Lower lobe of right lung (tissue), 2 donors: ENCODE data around the gene VRK2. TPM values are rescaled to one million over a fixed set of nuclear protein-coding genes. Genes with fewer than 3 reads are reported as not detected.

Experiments used
- ATAC-seq, 2 donors: fragments of 200-7000 bp; cut with Tn5 transposase; one replicate each; pipeline ENCODE4 v1.9.1; 2020 to 2022; ENCODE audit warnings: mild to moderate bottlenecking in 2 of 2, moderate library complexity in 2 of 2
- DNase-seq: peaks from one replicate; pipeline ENCODE4 v3.0.0-alpha.2; 2020
- H3K27ac ChIP-seq: fragments of 200-600 bp; one replicate; pipeline ENCODE4 v1.8.0; 2022
- H3K27me3 ChIP-seq: fragments of 200-600 bp; one replicate; pipeline ENCODE4 v1.8.0; 2022; ENCODE audit warnings: low read depth
- H3K36me3 ChIP-seq: fragments of 200-600 bp; one replicate; pipeline ENCODE4 v1.8.0; 2022; ENCODE audit warnings: mild to moderate bottlenecking
- H3K4me1 ChIP-seq: fragments of 200-600 bp; one replicate; pipeline ENCODE4 v1.8.0; 2022
- H3K4me3 ChIP-seq: fragments of 200-600 bp; one replicate; pipeline ENCODE4 v1.8.0; 2022; ENCODE audit warnings: mild to moderate bottlenecking
- H3K9me3 ChIP-seq: fragments of 200-600 bp; one replicate; pipeline ENCODE4 v1.8.0; 2022
- CTCF ChIP-seq: fragments of 200-600 bp; IDR thresholded peaks from one replicate; pipeline ENCODE4 v1.8.0; 2022; ENCODE audit warnings: antibody characterized with exemption, mild to moderate bottlenecking
- intact Hi-C: fragments of 100-400 bp; cut with DNase I; formaldehyde crosslinking; loops from one replicate; pipeline ENCODE4 v1.11.0; 2022
- total RNA-seq: library from RNA; stranded (reverse); fragmentation: NEBNext Ultra II Directional; extraction: Animal tissue kit (Norgen Biotek cat#: 25700); gene quantifications from one replicate; pipeline ENCODE4 v1.2.1, GENCODE V29; 2021
- donor health status: DM: no; HTN: yes; CAD: no; lungs with severe emphysema.

VRK2 gene
- total RNA-seq, 1 donor from 2014 or later, result 25.7 TPM

- DNase-seq (no peak), ATAC-seq (no peak)
- intact Hi-C loops, result no loop called here
- Histone ChIP-seq H3K36me3 (no peaks in the 10 kb centered on the region), H3K27ac (no peak overlapping the region), H3K27me3 (no peaks in the 10 kb centered on the region), H3K4me1 (no peaks in the 10 kb centered on the region), H3K4me3 (no peak overlapping the region), H3K9me3 (no peaks in the 10 kb centered on the region)
- no peak for TF ChIP-seq CTCF
Measured at GRCh38 chr2:58033530-58033929, 13.1 kb upstream of the VRK2 start.

DNA sequence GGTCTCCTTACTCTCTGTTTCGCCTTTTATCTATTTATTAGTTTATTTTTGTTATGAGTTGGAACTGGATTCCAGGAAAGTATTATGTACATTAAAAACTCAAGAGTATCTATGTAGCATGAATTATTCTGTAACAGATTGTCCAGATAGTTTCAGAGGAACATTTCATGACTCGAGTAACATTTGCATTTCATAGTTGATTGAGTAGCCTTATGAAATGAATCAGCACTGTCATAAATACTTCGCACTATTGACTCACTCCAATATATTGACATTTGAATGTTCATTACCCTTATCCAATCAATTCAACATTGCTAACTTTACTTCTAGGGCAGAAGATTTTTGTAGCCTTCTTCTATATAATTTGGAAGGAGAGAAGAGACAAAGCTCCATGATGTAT, 11.3 kb upstream of the VRK2 start:
- Histone ChIP-seq H3K4me1 (no peaks in the 10 kb centered on the region), H3K36me3 (no peaks in the 10 kb centered on the region), H3K9me3 (no peaks in the 10 kb centered on the region), H3K4me3 (no peak overlapping the region), H3K27me3 (no peaks in the 10 kb centered on the region), H3K27ac (no peak overlapping the region)
- ATAC-seq (no peak), DNase-seq (no peak)
- no peak for TF ChIP-seq CTCF
- intact Hi-C loops, result no loop called here

DNA sequence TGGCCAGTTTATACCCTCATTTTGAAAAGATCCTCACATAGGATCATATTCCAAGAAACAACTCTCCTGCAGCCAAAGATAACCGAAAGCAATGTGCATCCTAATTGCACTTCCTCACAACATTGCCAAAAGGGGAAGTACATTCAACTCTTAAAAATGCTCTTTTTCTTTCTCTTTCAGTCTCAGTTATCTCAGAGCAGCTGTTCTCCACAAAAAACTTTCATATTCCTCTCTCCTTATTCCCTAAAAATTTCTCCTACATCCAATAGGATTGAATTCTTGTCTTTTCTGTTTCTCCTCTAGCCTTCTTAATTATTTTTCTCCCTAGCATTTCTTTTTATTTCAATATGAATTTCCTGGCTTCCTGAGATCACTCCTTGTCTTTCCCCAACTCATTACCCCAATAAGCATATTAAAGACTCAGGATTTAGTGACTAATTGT, 7.4 kb upstream of the VRK2 start:
- Histone ChIP-seq H3K27me3 (no peaks in the 10 kb centered on the region), H3K27ac (no peak overlapping the region), H3K4me1 (no peaks in the 10 kb centered on the region), H3K36me3 (no peaks in the 10 kb centered on the region), H3K4me3 (no peak overlapping the region), H3K9me3 (no peaks in the 10 kb centered on the region)
- intact Hi-C loops, result no loop called here
- ATAC-seq (peak in 1 of 2 donors; percentile 36), DNase-seq (no peak)
- TF ChIP-seq CTCF, result no peak

GRCh38 chr2:58042486-58042970, 4.1 kb upstream of the VRK2 start:
- H3K36me3 ChIP-seq, result no peaks in the 10 kb centered on the region
- no peak for TF ChIP-seq CTCF
- intact Hi-C loops, result no loop called here
- ATAC-seq, result no peak
- no peak for DNase-seq
- H3K9me3 ChIP-seq, result no peaks in the 10 kb centered on the region
- peaks cover 18% of the 10 kb centered on the region for H3K4me1 ChIP-seq
- no peaks in the 10 kb centered on the region for H3K27me3 ChIP-seq
- H3K4me3 ChIP-seq, result no peak overlapping the region
- no peak overlapping the region for H3K27ac ChIP-seq

- Histone ChIP-seq H3K27me3 (no peaks in the 10 kb centered on the region), H3K27ac (no peak overlapping the region), H3K4me3 (no peak overlapping the region), H3K36me3 (no peaks in the 10 kb centered on the region), H3K4me1 (peaks cover 29% of the 10 kb centered on the region), H3K9me3 (no peaks in the 10 kb centered on the region)
- DNase-seq (no peak), ATAC-seq (no peak)
- no peak for TF ChIP-seq CTCF
- intact Hi-C loops, result no loop called here
Measured at GRCh38 chr2:58044145-58044544, 2.5 kb upstream of the VRK2 start.
